HCT116 (cell line): ENCODE measurements around the gene KIAA1755. TPM values are rescaled to one million over a fixed set of nuclear protein-coding genes. Genes with fewer than 3 reads are reported as not detected.

Experiments used
- ATAC-seq: fragments of 200-7000 bp; cut with Tn5 transposase; 2 replicates; pipeline ENCODE4 v1.9.1; 2020; ENCODE audit warnings: mild to moderate bottlenecking, moderate library complexity
- BruUV-seq: library from RNA; stranded (reverse); fragments of 400-500 nt; replicated peaks from 2 replicates; lab custom pipeline; 2021; lab: Mats Ljungman, UMichigan
- CTCF ChIA-PET: fragments of 300-600 bp; sonication (Branson Sonifier 250); formaldehyde crosslinking; loops from one replicate; lab custom pipeline; 2021; ENCODE audit warnings: antibody characterized with exemption; lab: Charles Lee
- POLR2A ChIA-PET: fragments of 300-600, 350-600 bp; sonication (Branson Sonifier 250); formaldehyde crosslinking; loops from one replicate; lab custom pipeline; 2021; ENCODE audit warnings: antibody characterized with exemption; lab: Charles Lee
- RAD21 ChIA-PET, 2 experiments: fragments of 300-600 bp; sonication (Branson Sonifier 250); formaldehyde crosslinking; loops; one replicate each; lab custom pipeline; 2023; ENCODE audit warnings: low total read pairs in 2 of 2; ENCODE audit not compliant: uncharacterized antibody in 2 of 2, unreplicated experiment in 2 of 2, low non-redundant PET in 1 of 2; lab: Charles Lee
- DNase-seq: peaks from one replicate; pipeline ENCODE4 v3.0.0-alpha.2; 2010; ENCODE audit warnings: low read depth, low spot score
- H2AFZ ChIP-seq: fragments of 200-600 bp; shearing (Covaris generic), sonication (generic); 2 replicates; pipeline ENCODE4 v1.6.1; 2017; ENCODE audit warnings: low read depth, mixed run types, mixed read lengths, antibody characterized with exemption, low read length; ENCODE audit not compliant: poor library complexity, severe bottlenecking
- H3K27ac ChIP-seq: 2 replicates; pipeline ENCODE4 v1.5.1; 2012; ENCODE audit warnings: low read depth, low read length
- H3K27me3 ChIP-seq: fragments of 200-600 bp; sonication (generic); 2 replicates; pipeline ENCODE4 v1.6.1; 2016; ENCODE audit warnings: mixed run types, low read length, mixed read lengths; ENCODE audit not compliant: insufficient read depth
- H3K36me3 ChIP-seq, 2 experiments: fragments of 200-500 bp in 1 of 2; fragments of 200-600 bp in 1 of 2; sonication (Bioruptor generic) in 1 of 2; sonication (generic) in 1 of 2; 2 replicates each; pipeline versions ENCODE4 v1.5.1 to v1.6.1; 2014 to 2016; ENCODE audit warnings: low read length in 2 of 2, inconsistent platforms in 1 of 2, mixed read lengths in 1 of 2, mixed run types in 1 of 2; ENCODE audit not compliant: insufficient read depth in 2 of 2, control insufficient read depth in 1 of 2
- H3K4me1 ChIP-seq, 2 experiments: fragments of 200-600 bp in 1 of 2; sonication (generic) in 1 of 2; 2 replicates each; pipeline versions ENCODE4 v1.5.1 to v1.6.1; 2012 to 2017; ENCODE audit warnings: low read length in 2 of 2, inconsistent platforms in 1 of 2, mild to moderate bottlenecking in 1 of 2, mixed read lengths in 1 of 2, mixed run types in 1 of 2, moderate library complexity in 1 of 2; ENCODE audit not compliant: insufficient read depth in 2 of 2, control insufficient read depth in 1 of 2
- H3K4me2 ChIP-seq: fragments of 200-600 bp; sonication (generic); 2 replicates; pipeline ENCODE4 v1.6.1; 2017; ENCODE audit warnings: mixed run types, low read length, mixed read lengths
- H3K4me3 ChIP-seq, 2 experiments: fragments of 200-600 bp in 1 of 2; sonication (generic) in 1 of 2; replicated peaks in 1 of 2; 2 replicates each; pipeline ENCODE4 v1.5.1; 2011 to 2016; ENCODE audit warnings: low read length in 2 of 2, control low read depth in 1 of 2, low read depth in 1 of 2, mild to moderate bottlenecking in 1 of 2, mixed read lengths in 1 of 2, mixed run types in 1 of 2
- H3K79me2 ChIP-seq: fragments of 200-600 bp; sonication (generic); 2 replicates; pipeline ENCODE4 v1.6.1; 2017; ENCODE audit warnings: mild to moderate bottlenecking, mixed run types, low read length, moderate library complexity, mixed read lengths; ENCODE audit not compliant: insufficient read depth
- H3K9ac ChIP-seq: fragments of 200-600 bp; sonication (generic); 2 replicates; pipeline ENCODE4 v1.6.1; 2016; ENCODE audit warnings: low read length, mixed read lengths
- H3K9me2 ChIP-seq: fragments of 200-600 bp; sonication (generic), shearing (Covaris generic); 2 replicates; pipeline ENCODE4 v1.6.1; 2017; ENCODE audit warnings: mixed run types, mild to moderate bottlenecking, moderate library complexity; ENCODE audit not compliant: insufficient read depth
- H3K9me3 ChIP-seq, 2 experiments: fragments of 200-500 bp in 1 of 2; fragments of 200-600 bp in 1 of 2; sonication (Bioruptor generic) in 1 of 2; sonication (generic) in 1 of 2; 2 replicates each; pipeline ENCODE4 v1.6.1; 2014 to 2017; ENCODE audit warnings: low read length in 2 of 2, mixed read lengths in 2 of 2, inconsistent platforms in 1 of 2, low read depth in 1 of 2, mild to moderate bottlenecking in 1 of 2, mixed run types in 1 of 2, moderate library complexity in 1 of 2; ENCODE audit not compliant: control insufficient read depth in 1 of 2, insufficient read depth in 1 of 2
- H4K20me1 ChIP-seq: fragments of 200-600 bp; sonication (generic), shearing (Covaris generic); 2 replicates; pipeline ENCODE4 v1.6.1; 2017; ENCODE audit warnings: mixed run types, mild to moderate bottlenecking, moderate library complexity; ENCODE audit not compliant: insufficient read depth
- CBX3 ChIP-seq: IDR thresholded peaks from 2 replicates; pipeline ENCODE4 v1.6.1; 2012; ENCODE audit warnings: low read depth
- CTCF ChIP-seq, 3 experiments: fragments of 200-600 bp in 1 of 3; sonication (generic) in 1 of 3; IDR thresholded peaks in 2 of 3; conservative IDR thresholded peaks in 1 of 3; 2 replicates each; pipeline ENCODE4 v1.5.1; 2012 to 2017; ENCODE audit warnings: low read depth in 2 of 3, low read length in 2 of 3, antibody characterized with exemption in 1 of 3, borderline replicate concordance in 1 of 3, control low read depth in 1 of 3, mild to moderate bottlenecking in 1 of 3, mixed read lengths in 1 of 3, mixed run types in 1 of 3, moderate library complexity in 1 of 3; ENCODE audit not compliant: insufficient read depth in 1 of 3
- EGR1 ChIP-seq: IDR thresholded peaks from 2 replicates; pipeline ENCODE4 v1.6.1; 2012; ENCODE audit warnings: low read depth
- ELF1 ChIP-seq: IDR thresholded peaks from 2 replicates; pipeline ENCODE4 v1.6.1; 2012; ENCODE audit warnings: low read depth, borderline replicate concordance
- EZH2 ChIP-seq: fragments of 200-600 bp; sonication (generic); IDR thresholded peaks from 2 replicates; pipeline ENCODE4 v1.6.1; 2017; ENCODE audit warnings: antibody characterized with exemption, mixed run types
- EZH2phosphoT487 ChIP-seq: fragments of 200-600 bp; IDR thresholded peaks from 2 replicates; pipeline ENCODE4 v1.6.1; 2018; ENCODE audit warnings: antibody characterized with exemption, borderline replicate concordance
- POLR2A ChIP-seq: IDR thresholded peaks from 2 replicates; pipeline ENCODE4 v1.7.0; 2011; ENCODE audit warnings: borderline replicate concordance; ENCODE audit not compliant: insufficient read depth, insufficient read length; ENCODE audit errors: extremely low read depth
- RAD21 ChIP-seq: IDR thresholded peaks from 2 replicates; pipeline ENCODE4 v1.6.1; 2012; ENCODE audit warnings: low read depth, mild to moderate bottlenecking
- SP1 ChIP-seq: IDR thresholded peaks from 2 replicates; pipeline ENCODE4 v1.6.1; 2012; ENCODE audit warnings: low read depth
- SRF ChIP-seq: IDR thresholded peaks from 2 replicates; pipeline ENCODE4 v1.6.1; 2012; ENCODE audit warnings: low read depth
- YY1 ChIP-seq: IDR thresholded peaks from 2 replicates; pipeline ENCODE4 v1.6.1; 2011; ENCODE audit warnings: low read length, low read depth, moderate library complexity, mild to moderate bottlenecking; ENCODE audit not compliant: insufficient replicate concordance; ENCODE audit errors: extremely low read depth
- ZFX ChIP-seq: fragments of 450-650 bp; IDR thresholded peaks from 2 replicates; pipeline ENCODE4 v1.6.1; 2017
- ZNF274 ChIP-seq: fragments of 200-500 bp; sonication (Bioruptor generic); IDR thresholded peaks from 2 replicates; pipeline ENCODE4 v1.6.1; 2014; ENCODE audit warnings: mild to moderate bottlenecking, low read depth, low read length, inconsistent platforms
- intact Hi-C: fragments of 100-400 bp; cut with micrococcal nuclease; formaldehyde crosslinking; loops from 2 replicates; pipeline ENCODE4 v1.10.0; 2022
- total RNA-seq: library from RNA; stranded (reverse); gene quantifications from one replicate; pipeline ENCODE4 v1.2.1, GENCODE V29; 2021; ENCODE audit not compliant: unreplicated experiment
- TF ChIP-seq, protein P1 (sequence below): IDR thresholded peaks from 2 replicates; pipeline ENCODE4 v1.6.1; 2012

The KIAA1755 gene
- total RNA-seq, 1 experiment from 2014 or later, result not detected

GRCh38 chr20:38195521-38195920, 65.0 kb downstream of the KIAA1755 start:
- no peak for ATAC-seq
- Histone ChIP-seq H3K27ac (no peak overlapping the region), H3K4me3 (no peak overlapping the region), H3K27me3 (no peaks in the 10 kb centered on the region), H3K9ac (no peak overlapping the region), H4K20me1 (no peaks in the 10 kb centered on the region), H3K36me3 (no peaks in the 10 kb centered on the region), H3K9me2 (no peaks in the 10 kb centered on the region), H3K4me1 (peaks cover 0 to 1% of the 10 kb centered on the region in 2 experiments; a peak in 1 of 4 replicates), H2AFZ (no peak overlapping the region), H3K4me2 (no peak overlapping the region), H3K9me3 (no peaks in the 10 kb centered on the region), H3K79me2 (no peaks in the 10 kb centered on the region)
- ChIA-PET CTCF (no interaction called here), RAD21 (no interaction called here), POLR2A (no interaction called here)
- TF ChIP-seq POLR2A, result no peak
- TF ChIP-seq CBX3, result no peak
- TF ChIP-seq CTCF (IDR thresholded peaks at IDR 0.05 in 2 of 3, conservative IDR thresholded peaks at IDR 0.05 in 1 of 3; ENCODE audit: borderline replicate concordance in 1 of 3, insufficient read depth in 1 of 3, low read depth in 2 of 3, low read length in 2 of 3), result no peak
- no peak for TF ChIP-seq ZFX
- no peak for TF ChIP-seq EGR1
- TF ChIP-seq SRF, result no peak
- no TSS peak for BruUV-seq
- no peak for DNase-seq
- intact Hi-C loops, result no loop called here

DNA sequence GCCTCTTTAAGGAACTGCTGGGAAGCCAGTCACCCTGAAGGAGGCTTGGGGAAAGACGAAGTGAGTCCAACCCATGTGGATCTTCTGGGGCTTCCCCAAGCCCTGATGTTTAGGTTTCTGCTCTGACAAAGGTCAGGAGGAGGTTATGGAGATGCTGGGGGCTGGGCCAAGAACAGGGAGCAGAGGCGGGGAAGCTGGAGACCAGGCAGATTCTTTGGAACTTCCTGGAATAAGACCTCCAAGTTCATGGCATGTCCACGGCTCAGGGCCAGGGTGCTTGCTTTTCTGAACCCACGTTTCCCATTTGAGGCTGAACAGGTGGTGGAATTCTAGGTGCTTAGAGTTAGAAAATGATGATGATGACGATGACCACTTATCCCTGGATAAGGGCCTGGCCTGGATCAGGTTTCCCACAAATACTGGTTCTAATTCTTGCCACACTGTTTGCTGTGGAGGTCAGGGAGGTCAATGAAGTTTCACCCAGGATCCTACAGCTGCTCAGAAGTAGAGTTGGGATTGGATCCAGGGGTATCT, 65.5 kb downstream of the KIAA1755 start:
- DNase-seq (no peak), ATAC-seq (no peak)
- Histone ChIP-seq H3K36me3 (no peaks in the 10 kb centered on the region), H3K27ac (no peak overlapping the region), H4K20me1 (no peaks in the 10 kb centered on the region), H3K79me2 (no peaks in the 10 kb centered on the region), H3K9me3 (no peaks in the 10 kb centered on the region), H3K4me3 (no peak overlapping the region), H3K4me1 (no peaks in the 10 kb centered on the region), H3K27me3 (no peaks in the 10 kb centered on the region), H3K9ac (no peak overlapping the region), H3K9me2 (no peaks in the 10 kb centered on the region), H2AFZ (no peak overlapping the region), H3K4me2 (no peak overlapping the region)
- intact Hi-C loops, result no loop called here
- POLR2A ChIA-PET, result no interaction called here
- TF ChIP-seq SP1 (no peak), CBX3 (no peak), EZH2 (no peak), RAD21 (no peak), EZH2phosphoT487 (no peak), CTCF (IDR thresholded peaks at IDR 0.05 in 2 of 3, conservative IDR thresholded peaks at IDR 0.05 in 1 of 3; ENCODE audit: borderline replicate concordance in 1 of 3, insufficient read depth in 1 of 3, low read depth in 2 of 3, low read length in 2 of 3) (no peak), ELF1 (no peak), ZNF274 (no peak), YY1 (no peak), SRF (no peak)
- TF ChIP-seq, protein P1, sequence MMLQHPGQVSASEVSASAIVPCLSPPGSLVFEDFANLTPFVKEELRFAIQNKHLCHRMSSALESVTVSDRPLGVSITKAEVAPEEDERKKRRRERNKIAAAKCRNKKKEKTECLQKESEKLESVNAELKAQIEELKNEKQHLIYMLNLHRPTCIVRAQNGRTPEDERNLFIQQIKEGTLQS, result no peak
- CTCF ChIA-PET, result no interaction called here
- no TSS peak for BruUV-seq
- RAD21 ChIA-PET, result no interaction called here
